Measurements from ENCODE around the gene CBX8.

The CBX8 gene

GRCh38 chr17:79834565-79835469, 37.9 kb upstream of the CBX8 start:
- Histone ChIP-seq H3K36me3 (ENCODE audit: control insufficient read depth, insufficient read depth, low read length) (no peaks in the 10 kb centered on the region), H3K4me3 (ENCODE audit: extremely low read depth, insufficient read depth, low read length, poor library complexity, severe bottlenecking) (no peak overlapping the region)
- WGBS, 2 experiments (ENCODE audit: insufficient coverage in 2 of 2): 9 to 10% methylated on average over 41 of the region's 61 CpGs

GRCh38 chr17:79833744-79834564, 37.1 kb upstream of the CBX8 start:
- Histone ChIP-seq H3K9me3 (ENCODE audit: control insufficient read depth, low read length) (no peaks in the 10 kb centered on the region), H3K36me3 (ENCODE audit: control insufficient read depth, insufficient read depth, low read length) (no peaks in the 10 kb centered on the region), H3K4me3 (ENCODE audit: extremely low read depth, insufficient read depth, low read length, poor library complexity, severe bottlenecking) (no peak overlapping the region), H3K4me1 (ENCODE audit: control insufficient read depth, insufficient read depth, low read length, poor library complexity, severe bottlenecking) (peaks cover 43% of the 10 kb centered on the region), H3K27ac (ENCODE audit: low read depth, low read length, severe bottlenecking) (no peak overlapping the region)
- 6 to 12% methylated on average over 40 to 64 of the region's 83 CpGs for WGBS, 2 experiments (ENCODE audit: insufficient coverage in 2 of 2)

More at GRCh38 chr17:79834565-79835469, 37.9 kb upstream of the CBX8 start:
- Histone ChIP-seq H3K27ac (ENCODE audit: low read depth, low read length, severe bottlenecking) (no peak overlapping the region), H3K9me3 (ENCODE audit: control insufficient read depth, low read length) (no peaks in the 10 kb centered on the region), H3K4me1 (ENCODE audit: control insufficient read depth, insufficient read depth, low read length, poor library complexity, severe bottlenecking) (peaks cover 37% of the 10 kb centered on the region)

GRCh38 chr17:79833110-79833450, 36.2 kb upstream of the CBX8 start:
- Histone ChIP-seq H3K36me3 (ENCODE audit: control insufficient read depth, insufficient read depth, low read length) (no peaks in the 10 kb centered on the region), H3K4me1 (ENCODE audit: control insufficient read depth, insufficient read depth, low read length, poor library complexity, severe bottlenecking) (peaks cover 45% of the 10 kb centered on the region), H3K27ac (ENCODE audit: low read depth, low read length, severe bottlenecking) (no peak overlapping the region), H3K4me3 (ENCODE audit: extremely low read depth, insufficient read depth, low read length, poor library complexity, severe bottlenecking) (peak overlapping the region; percentile 22), H3K9me3 (ENCODE audit: control insufficient read depth, low read length) (no peaks in the 10 kb centered on the region)
- WGBS, 2 experiments (ENCODE audit: insufficient coverage in 2 of 2): no CpG with 5 or more reads among the region's 7 CpGs

- WGBS, 2 experiments (ENCODE audit: insufficient coverage in 2 of 2): 1% methylated on average over 32 to 42 of the region's 72 CpGs
- H3K9me3 ChIP-seq (ENCODE audit: control insufficient read depth, low read length): no peaks in the 10 kb centered on the region
- no peak overlapping the region for H3K27ac ChIP-seq (ENCODE audit: low read depth, low read length, severe bottlenecking)
- no peaks in the 10 kb centered on the region for H3K36me3 ChIP-seq (ENCODE audit: control insufficient read depth, insufficient read depth, low read length)
- H3K4me1 ChIP-seq (ENCODE audit: control insufficient read depth, insufficient read depth, low read length, poor library complexity, severe bottlenecking): peaks cover 39% of the 10 kb centered on the region
- peak overlapping the region; percentile 22 for H3K4me3 ChIP-seq (ENCODE audit: extremely low read depth, insufficient read depth, low read length, poor library complexity, severe bottlenecking)
Measured at GRCh38 chr17:79832218-79833109, 35.6 kb upstream of the CBX8 start.

GRCh38 chr17:79831265-79832217, 34.7 kb upstream of the CBX8 start:
- H3K4me1 ChIP-seq (ENCODE audit: control insufficient read depth, insufficient read depth, low read length, poor library complexity, severe bottlenecking): peaks cover 32% of the 10 kb centered on the region

GRCh38 chr17:79830763-79831264, 33.9 kb upstream of the CBX8 start:
- 83 to 84% methylated on average over 4 to 6 of the region's 8 CpGs for WGBS, 2 experiments (ENCODE audit: insufficient coverage in 2 of 2)
- H3K4me1 ChIP-seq (ENCODE audit: control insufficient read depth, insufficient read depth, low read length, poor library complexity, severe bottlenecking): peaks cover 28% of the 10 kb centered on the region
- H3K27ac ChIP-seq (ENCODE audit: low read depth, low read length, severe bottlenecking): no peak overlapping the region
- H3K36me3 ChIP-seq (ENCODE audit: control insufficient read depth, insufficient read depth, low read length): no peaks in the 10 kb centered on the region
- no peaks in the 10 kb centered on the region for H3K9me3 ChIP-seq (ENCODE audit: control insufficient read depth, low read length)
- H3K4me3 ChIP-seq (ENCODE audit: extremely low read depth, insufficient read depth, low read length, poor library complexity, severe bottlenecking): no peak overlapping the region

More at GRCh38 chr17:79831265-79832217, 34.7 kb upstream of the CBX8 start:
- Histone ChIP-seq H3K9me3 (ENCODE audit: control insufficient read depth, low read length) (no peaks in the 10 kb centered on the region), H3K36me3 (ENCODE audit: control insufficient read depth, insufficient read depth, low read length) (no peaks in the 10 kb centered on the region), H3K27ac (ENCODE audit: low read depth, low read length, severe bottlenecking) (no peak overlapping the region), H3K4me3 (ENCODE audit: extremely low read depth, insufficient read depth, low read length, poor library complexity, severe bottlenecking) (peak overlapping the region; percentile 22)
- 16 to 25% methylated on average over 13 to 22 of the region's 33 CpGs for WGBS, 2 experiments (ENCODE audit: insufficient coverage in 2 of 2)

- Histone ChIP-seq H3K36me3 (ENCODE audit: control insufficient read depth, insufficient read depth, low read length) (no peaks in the 10 kb centered on the region), H3K4me3 (ENCODE audit: extremely low read depth, insufficient read depth, low read length, poor library complexity, severe bottlenecking) (no peak overlapping the region), H3K27ac (ENCODE audit: low read depth, low read length, severe bottlenecking) (no peak overlapping the region), H3K9me3 (ENCODE audit: control insufficient read depth, low read length) (no peaks in the 10 kb centered on the region), H3K4me1 (ENCODE audit: control insufficient read depth, insufficient read depth, low read length, poor library complexity, severe bottlenecking) (peaks cover 25% of the 10 kb centered on the region)
- WGBS, 2 experiments (ENCODE audit: insufficient coverage in 2 of 2): 48 to 50% methylated on average over 5 to 7 of the region's 8 CpGs
Measured at GRCh38 chr17:79830303-79830702, 33.4 kb upstream of the CBX8 start.

GRCh38 chr17:79829457-79829856, 32.6 kb upstream of the CBX8 start:
- Histone ChIP-seq H3K36me3 (ENCODE audit: control insufficient read depth, insufficient read depth, low read length) (no peaks in the 10 kb centered on the region), H3K4me3 (ENCODE audit: extremely low read depth, insufficient read depth, low read length, poor library complexity, severe bottlenecking) (no peak overlapping the region), H3K4me1 (ENCODE audit: control insufficient read depth, insufficient read depth, low read length, poor library complexity, severe bottlenecking) (peaks cover 25% of the 10 kb centered on the region), H3K27ac (ENCODE audit: low read depth, low read length, severe bottlenecking) (no peak overlapping the region), H3K9me3 (ENCODE audit: control insufficient read depth, low read length) (no peaks in the 10 kb centered on the region)
- 63 to 90% methylated on average over 1 of the region's 2 CpGs for WGBS, 2 experiments (ENCODE audit: insufficient coverage in 2 of 2)

GRCh38 chr17:79829004-79829403, 32.1 kb upstream of the CBX8 start:
- Histone ChIP-seq H3K4me3 (ENCODE audit: extremely low read depth, insufficient read depth, low read length, poor library complexity, severe bottlenecking) (no peak overlapping the region), H3K4me1 (ENCODE audit: control insufficient read depth, insufficient read depth, low read length, poor library complexity, severe bottlenecking) (peaks cover 25% of the 10 kb centered on the region)
- whole genome bisulfite sequencing, 2 experiments (ENCODE audit: insufficient coverage in 2 of 2): 90 to 100% methylated on average over 2 of the region's 2 CpGs

More at GRCh38 chr17:79829004-79829403, 32.1 kb upstream of the CBX8 start:
- no peaks in the 10 kb centered on the region for H3K9me3 ChIP-seq (ENCODE audit: control insufficient read depth, low read length)
- H3K27ac ChIP-seq (ENCODE audit: low read depth, low read length, severe bottlenecking): no peak overlapping the region
- no peaks in the 10 kb centered on the region for H3K36me3 ChIP-seq (ENCODE audit: control insufficient read depth, insufficient read depth, low read length)
